Neural cell (in vitro differentiated cells): ENCODE results near the gene WBP4. TPM values are rescaled to one million over a fixed set of nuclear protein-coding genes. Genes with fewer than 3 reads are reported as not detected.

Experiments
- H2AFZ ChIP-seq: fragments of 200-600, 300-800 bp; sonication (generic), shearing (Covaris generic); 2 replicates; pipeline ENCODE4 v1.6.0; 2014; ENCODE audit warnings: low read depth, mild to moderate bottlenecking, antibody characterized with exemption, low read length, moderate library complexity
- H3F3A ChIP-seq: fragments of 200-600 bp; shearing (Covaris generic); 2 replicates; pipeline ENCODE4 v1.6.1; 2016; ENCODE audit warnings: mild to moderate bottlenecking, moderate library complexity, mixed read lengths, antibody characterized with exemption, low read length; ENCODE audit not compliant: insufficient read depth, poor library complexity, severe bottlenecking
- H3K27ac ChIP-seq: fragments of 200-600, 300-800 bp; sonication (generic), shearing (Covaris generic); 2 replicates; pipeline ENCODE4 v1.5.1; 2014; ENCODE audit warnings: mild to moderate bottlenecking, low read length, moderate library complexity
- H3K27me3 ChIP-seq: fragments of 300-800, 200-600 bp; sonication (generic), shearing (Covaris generic); 2 replicates; pipeline ENCODE4 v1.6.0; 2014; ENCODE audit warnings: mild to moderate bottlenecking, low read depth, low read length, moderate library complexity; ENCODE audit not compliant: insufficient read depth
- H3K36me3 ChIP-seq: fragments of 300-800, 200-600 bp; sonication (generic), shearing (Covaris generic); 2 replicates; pipeline ENCODE4 v1.5.1; 2014; ENCODE audit warnings: mild to moderate bottlenecking, antibody characterized with exemption, low read length, moderate library complexity; ENCODE audit not compliant: insufficient read depth
- H3K4me2 ChIP-seq: fragments of 300-800, 200-600 bp; sonication (generic), shearing (Covaris generic); 2 replicates; pipeline ENCODE4 v1.6.0; 2014; ENCODE audit warnings: mild to moderate bottlenecking, low read length
- H3K4me3 ChIP-seq: fragments of 300-800, 200-600 bp; sonication (generic), shearing (Covaris generic); 2 replicates; pipeline ENCODE4 v1.5.1; 2014; ENCODE audit warnings: mild to moderate bottlenecking, low read length, moderate library complexity
- H3K79me2 ChIP-seq: fragments of 200-600 bp; shearing (Covaris generic); replicated peaks from 2 replicates; pipeline ENCODE4 v1.6.0; 2014; ENCODE audit warnings: mild to moderate bottlenecking, low read length, moderate library complexity; ENCODE audit not compliant: insufficient read depth
- H3K9ac ChIP-seq: fragments of 300-800, 200-600 bp; sonication (generic), shearing (Covaris generic); 2 replicates; pipeline ENCODE4 v1.6.1; 2016; ENCODE audit warnings: mild to moderate bottlenecking, low read length, mixed read lengths
- H3K9me2 ChIP-seq: fragments of 200-600 bp; shearing (Covaris generic); 2 replicates; pipeline ENCODE4 v1.6.1; 2016; ENCODE audit warnings: mild to moderate bottlenecking, low read length, mixed read lengths; ENCODE audit not compliant: insufficient read depth
- H3K9me3 ChIP-seq: fragments of 200-600, 300-800 bp; sonication (generic), shearing (Covaris generic); 2 replicates; pipeline ENCODE4 v1.6.1; 2016; ENCODE audit warnings: mild to moderate bottlenecking, mixed run types, low read length, moderate library complexity, mixed read lengths
- H4K20me1 ChIP-seq: fragments of 200-600 bp; shearing (Covaris generic); 2 replicates; pipeline ENCODE4 v1.6.1; 2016; ENCODE audit warnings: mild to moderate bottlenecking, mixed run types; ENCODE audit not compliant: insufficient read depth
- EP300 ChIP-seq: fragments of 450-650 bp; conservative IDR thresholded peaks from 2 replicates; pipeline ENCODE4 v1.6.1; 2014; ENCODE audit warnings: antibody characterized with exemption, mild to moderate bottlenecking, moderate library complexity; ENCODE audit not compliant: poor library complexity, severe bottlenecking
- EZH2 ChIP-seq: fragments of 200-600, 300-800 bp; shearing (Covaris generic), sonication (generic); IDR thresholded peaks from 2 replicates; pipeline ENCODE4 v1.6.1; 2014; ENCODE audit warnings: antibody characterized with exemption, low read length, borderline replicate concordance, mild to moderate bottlenecking; ENCODE audit not compliant: insufficient read depth, poor library complexity, severe bottlenecking
- MXI1 ChIP-seq: fragments of 450-650 bp; conservative IDR thresholded peaks from 2 replicates; pipeline ENCODE4 v1.6.1; 2014; ENCODE audit warnings: antibody characterized with exemption, mild to moderate bottlenecking; ENCODE audit not compliant: poor library complexity, severe bottlenecking
- POLR2AphosphoS5 ChIP-seq: IDR thresholded peaks from 2 replicates; pipeline ENCODE4 v1.6.1; 2012
- RAD21 ChIP-seq: fragments of 450-650 bp; conservative IDR thresholded peaks from 2 replicates; pipeline ENCODE4 v1.6.1; 2014; ENCODE audit warnings: antibody characterized with exemption, mild to moderate bottlenecking, moderate library complexity
- SMC3 ChIP-seq: fragments of 450-650 bp; conservative IDR thresholded peaks from 2 replicates; pipeline ENCODE4 v1.6.1; 2014; ENCODE audit warnings: antibody characterized with exemption, mild to moderate bottlenecking, moderate library complexity; ENCODE audit not compliant: poor library complexity
- TAF1 ChIP-seq: IDR thresholded peaks from 2 replicates; pipeline ENCODE4 v1.6.1; 2012; ENCODE audit warnings: low read depth
- polyA plus RNA-seq: library from polyadenylated mRNA; depleted of rRNA; stranded (reverse); fragments of >200 nt; gene quantifications from 2 replicates; pipeline ENCODE4 v1.2.3, GENCODE V29; 2014
- TF ChIP-seq, protein P1 (sequence below): fragments of 450-650 bp; IDR thresholded peaks from 2 replicates; pipeline ENCODE4 v1.5.1; 2014; ENCODE audit warnings: antibody characterized with exemption, mild to moderate bottlenecking, moderate library complexity; ENCODE audit not compliant: poor library complexity, severe bottlenecking
- TF ChIP-seq, protein P2 (sequence below): IDR thresholded peaks from 2 replicates; pipeline ENCODE4 v1.6.1; 2012; ENCODE audit warnings: borderline replicate concordance

WBP4 gene
- polyA plus RNA-seq, 1 donor from 2014 or later, result 19.0 TPM

DNA sequence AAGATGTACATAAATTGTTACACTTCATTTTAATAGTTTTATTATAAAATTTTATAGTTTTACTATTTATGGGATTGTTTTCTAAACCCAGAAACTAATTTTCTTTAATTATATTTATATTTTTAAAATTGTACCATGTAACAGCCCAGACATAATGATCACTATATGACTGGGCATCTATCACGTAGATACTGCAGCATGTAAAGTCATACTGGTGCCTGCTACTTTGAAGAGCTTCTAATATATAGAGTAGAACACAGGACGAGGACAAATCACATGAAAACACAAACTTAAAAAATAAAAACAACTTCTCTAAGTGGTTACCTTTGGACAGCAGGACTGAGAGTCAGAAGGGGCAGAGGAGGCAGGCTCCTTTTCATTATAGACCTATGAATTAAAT lies 47.5 kb upstream of the WBP4 start:
- Histone ChIP-seq H3K36me3 (no peaks in the 10 kb centered on the region), H3K9ac (no peak overlapping the region), H3K9me3 (no peaks in the 10 kb centered on the region), H3K4me2 (no peak overlapping the region), H4K20me1 (no peaks in the 10 kb centered on the region), H2AFZ (no peak overlapping the region), H3K4me3 (no peak overlapping the region), H3K27me3 (no peaks in the 10 kb centered on the region), H3K79me2 (no peaks in the 10 kb centered on the region), H3F3A (no peaks in the 10 kb centered on the region), H3K27ac (no peak overlapping the region), H3K9me2 (no peaks in the 10 kb centered on the region)
- TF ChIP-seq RAD21, result no peak
- no peak for TF ChIP-seq POLR2AphosphoS5
- TF ChIP-seq, protein P1, sequence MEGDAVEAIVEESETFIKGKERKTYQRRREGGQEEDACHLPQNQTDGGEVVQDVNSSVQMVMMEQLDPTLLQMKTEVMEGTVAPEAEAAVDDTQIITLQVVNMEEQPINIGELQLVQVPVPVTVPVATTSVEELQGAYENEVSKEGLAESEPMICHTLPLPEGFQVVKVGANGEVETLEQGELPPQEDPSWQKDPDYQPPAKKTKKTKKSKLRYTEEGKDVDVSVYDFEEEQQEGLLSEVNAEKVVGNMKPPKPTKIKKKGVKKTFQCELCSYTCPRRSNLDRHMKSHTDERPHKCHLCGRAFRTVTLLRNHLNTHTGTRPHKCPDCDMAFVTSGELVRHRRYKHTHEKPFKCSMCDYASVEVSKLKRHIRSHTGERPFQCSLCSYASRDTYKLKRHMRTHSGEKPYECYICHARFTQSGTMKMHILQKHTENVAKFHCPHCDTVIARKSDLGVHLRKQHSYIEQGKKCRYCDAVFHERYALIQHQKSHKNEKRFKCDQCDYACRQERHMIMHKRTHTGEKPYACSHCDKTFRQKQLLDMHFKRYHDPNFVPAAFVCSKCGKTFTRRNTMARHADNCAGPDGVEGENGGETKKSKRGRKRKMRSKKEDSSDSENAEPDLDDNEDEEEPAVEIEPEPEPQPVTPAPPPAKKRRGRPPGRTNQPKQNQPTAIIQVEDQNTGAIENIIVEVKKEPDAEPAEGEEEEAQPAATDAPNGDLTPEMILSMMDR, result no peak
- no peak for TF ChIP-seq MXI1
- TF ChIP-seq, protein P2, sequence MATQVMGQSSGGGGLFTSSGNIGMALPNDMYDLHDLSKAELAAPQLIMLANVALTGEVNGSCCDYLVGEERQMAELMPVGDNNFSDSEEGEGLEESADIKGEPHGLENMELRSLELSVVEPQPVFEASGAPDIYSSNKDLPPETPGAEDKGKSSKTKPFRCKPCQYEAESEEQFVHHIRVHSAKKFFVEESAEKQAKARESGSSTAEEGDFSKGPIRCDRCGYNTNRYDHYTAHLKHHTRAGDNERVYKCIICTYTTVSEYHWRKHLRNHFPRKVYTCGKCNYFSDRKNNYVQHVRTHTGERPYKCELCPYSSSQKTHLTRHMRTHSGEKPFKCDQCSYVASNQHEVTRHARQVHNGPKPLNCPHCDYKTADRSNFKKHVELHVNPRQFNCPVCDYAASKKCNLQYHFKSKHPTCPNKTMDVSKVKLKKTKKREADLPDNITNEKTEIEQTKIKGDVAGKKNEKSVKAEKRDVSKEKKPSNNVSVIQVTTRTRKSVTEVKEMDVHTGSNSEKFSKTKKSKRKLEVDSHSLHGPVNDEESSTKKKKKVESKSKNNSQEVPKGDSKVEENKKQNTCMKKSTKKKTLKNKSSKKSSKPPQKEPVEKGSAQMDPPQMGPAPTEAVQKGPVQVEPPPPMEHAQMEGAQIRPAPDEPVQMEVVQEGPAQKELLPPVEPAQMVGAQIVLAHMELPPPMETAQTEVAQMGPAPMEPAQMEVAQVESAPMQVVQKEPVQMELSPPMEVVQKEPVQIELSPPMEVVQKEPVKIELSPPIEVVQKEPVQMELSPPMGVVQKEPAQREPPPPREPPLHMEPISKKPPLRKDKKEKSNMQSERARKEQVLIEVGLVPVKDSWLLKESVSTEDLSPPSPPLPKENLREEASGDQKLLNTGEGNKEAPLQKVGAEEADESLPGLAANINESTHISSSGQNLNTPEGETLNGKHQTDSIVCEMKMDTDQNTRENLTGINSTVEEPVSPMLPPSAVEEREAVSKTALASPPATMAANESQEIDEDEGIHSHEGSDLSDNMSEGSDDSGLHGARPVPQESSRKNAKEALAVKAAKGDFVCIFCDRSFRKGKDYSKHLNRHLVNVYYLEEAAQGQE, result no peak
- no peak for TF ChIP-seq SMC3
- TF ChIP-seq TAF1, result no peak
- TF ChIP-seq EZH2, result no peak
- TF ChIP-seq EP300, result no peak

DNA sequence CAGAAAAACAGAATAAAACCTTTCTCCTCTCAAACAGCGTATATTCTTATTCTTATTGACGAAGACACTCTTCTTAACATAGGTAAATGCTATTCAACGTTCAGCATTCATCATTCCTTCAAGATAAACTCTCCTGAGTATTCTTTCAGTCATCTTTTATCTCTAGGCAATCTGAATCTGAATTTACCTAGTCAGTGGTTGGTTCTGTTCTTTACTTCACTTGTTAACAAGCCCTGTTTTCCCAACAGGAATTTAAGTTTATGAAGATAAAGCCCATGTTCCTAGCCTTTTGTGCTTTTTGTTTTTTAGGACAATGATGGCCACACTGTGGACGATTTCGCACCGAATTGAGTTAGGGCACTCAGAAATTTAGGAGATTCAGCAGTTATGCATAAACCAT lies 45.4 kb upstream of the WBP4 start:
- Histone ChIP-seq H3K4me2 (no peak overlapping the region), H3F3A (no peaks in the 10 kb centered on the region), H3K79me2 (no peaks in the 10 kb centered on the region), H3K9ac (no peak overlapping the region), H3K27ac (no peak overlapping the region), H3K36me3 (no peaks in the 10 kb centered on the region), H2AFZ (no peak overlapping the region), H3K4me3 (no peak overlapping the region), H3K9me2 (no peaks in the 10 kb centered on the region), H4K20me1 (no peaks in the 10 kb centered on the region), H3K27me3 (no peaks in the 10 kb centered on the region), H3K9me3 (no peaks in the 10 kb centered on the region)
- TF ChIP-seq, protein P1, result no peak
- no peak for TF ChIP-seq RAD21
- TF ChIP-seq POLR2AphosphoS5, result no peak
- no peak for TF ChIP-seq EZH2
- TF ChIP-seq MXI1, result no peak
- TF ChIP-seq, protein P2, result no peak
- no peak for TF ChIP-seq EP300
- no peak for TF ChIP-seq TAF1
- no peak for TF ChIP-seq SMC3
